ENCODE results near the gene SPOCK1. TPM values are rescaled to one million over a fixed set of nuclear protein-coding genes. Genes with fewer than 3 reads are reported as not detected.

Gene SPOCK1
- total RNA-seq, 4 donors from 2014 or later: 46.5 to 52.7 (median 51.4) TPM

DNA sequence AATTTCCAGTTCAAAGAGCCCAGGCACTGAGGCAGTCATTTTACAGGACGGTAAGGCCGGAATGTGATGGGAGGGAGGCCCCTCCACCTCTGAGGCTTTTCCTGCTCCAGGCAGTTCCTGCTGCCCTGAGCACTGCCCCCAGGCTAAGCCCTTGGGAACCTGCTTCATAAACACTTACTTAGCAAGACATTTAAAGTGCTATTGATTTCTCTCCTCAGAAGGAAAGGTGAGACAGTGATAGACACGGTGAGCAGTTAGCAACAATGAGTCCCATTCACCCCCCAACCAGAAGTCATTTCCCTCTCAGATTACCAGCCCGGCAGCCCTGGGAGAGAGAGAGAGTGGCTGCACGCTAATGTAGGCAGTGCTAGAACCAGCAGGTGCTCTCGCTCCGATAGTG lies 462.5 kb downstream of the SPOCK1 start:
- Histone ChIP-seq H3K4me3 (no peak overlapping the region), H3K36me3 (no peaks in the 10 kb centered on the region), H3K27ac (no peak overlapping the region), H3K27me3 (peaks cover 14% of the 10 kb centered on the region), H3K4me1 (no peaks in the 10 kb centered on the region), H3K9me3 (peaks cover 0 to 1% (median 0%) of the 10 kb centered on the region in 3 donors)
- 29 to 44% methylated on average over 4 to 6 of the region's 7 CpGs for WGBS, 2 donors (ENCODE audit: low coverage in 1 of 2)
- ATAC-seq: no peak
- no peak for TF ChIP-seq POLR2A (IDR thresholded peaks at IDR 0.05)
- TF ChIP-seq EP300 (IDR thresholded peaks at IDR 0.05): no peak
- TF ChIP-seq, protein P1, sequence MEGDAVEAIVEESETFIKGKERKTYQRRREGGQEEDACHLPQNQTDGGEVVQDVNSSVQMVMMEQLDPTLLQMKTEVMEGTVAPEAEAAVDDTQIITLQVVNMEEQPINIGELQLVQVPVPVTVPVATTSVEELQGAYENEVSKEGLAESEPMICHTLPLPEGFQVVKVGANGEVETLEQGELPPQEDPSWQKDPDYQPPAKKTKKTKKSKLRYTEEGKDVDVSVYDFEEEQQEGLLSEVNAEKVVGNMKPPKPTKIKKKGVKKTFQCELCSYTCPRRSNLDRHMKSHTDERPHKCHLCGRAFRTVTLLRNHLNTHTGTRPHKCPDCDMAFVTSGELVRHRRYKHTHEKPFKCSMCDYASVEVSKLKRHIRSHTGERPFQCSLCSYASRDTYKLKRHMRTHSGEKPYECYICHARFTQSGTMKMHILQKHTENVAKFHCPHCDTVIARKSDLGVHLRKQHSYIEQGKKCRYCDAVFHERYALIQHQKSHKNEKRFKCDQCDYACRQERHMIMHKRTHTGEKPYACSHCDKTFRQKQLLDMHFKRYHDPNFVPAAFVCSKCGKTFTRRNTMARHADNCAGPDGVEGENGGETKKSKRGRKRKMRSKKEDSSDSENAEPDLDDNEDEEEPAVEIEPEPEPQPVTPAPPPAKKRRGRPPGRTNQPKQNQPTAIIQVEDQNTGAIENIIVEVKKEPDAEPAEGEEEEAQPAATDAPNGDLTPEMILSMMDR (IDR thresholded peaks at IDR 0.05): no peak
- no peak for TF ChIP-seq POLR2AphosphoS5 (IDR thresholded peaks at IDR 0.05)

DNA sequence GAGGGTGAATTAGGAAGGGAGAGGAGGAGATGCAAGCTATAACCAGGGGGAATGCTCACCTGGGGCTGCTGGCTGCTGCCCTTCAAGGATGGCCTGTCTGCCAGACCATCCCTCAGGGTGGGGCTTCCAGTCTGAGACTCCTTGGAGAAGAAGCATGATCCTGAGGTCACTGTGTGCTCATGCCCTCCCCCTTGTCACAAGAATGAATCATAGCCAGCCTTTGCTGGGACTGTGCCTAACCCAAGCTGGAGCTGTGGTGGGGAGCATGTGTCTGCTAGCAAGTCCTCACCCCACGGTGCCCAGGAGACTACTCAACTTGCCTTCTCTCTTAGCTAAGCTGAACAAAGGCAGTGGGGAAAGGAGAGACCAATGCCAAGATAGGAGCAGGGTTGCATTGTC lies 463.6 kb downstream of the SPOCK1 start:
- Histone ChIP-seq H3K27ac (no peak overlapping the region), H3K27me3 (peaks cover 14% of the 10 kb centered on the region), H3K9me3 (no peaks in the 10 kb centered on the region), H3K4me1 (no peaks in the 10 kb centered on the region), H3K4me3 (no peak overlapping the region), H3K36me3 (no peaks in the 10 kb centered on the region)
- no peak for ATAC-seq
- no CpG with 5 or more reads among the region's 1 CpG for WGBS, 2 donors (ENCODE audit: low coverage in 1 of 2)
- TF ChIP-seq, protein P1 (IDR thresholded peaks at IDR 0.05): no peak
- no peak for TF ChIP-seq POLR2A (IDR thresholded peaks at IDR 0.05)
- no peak for TF ChIP-seq POLR2AphosphoS5 (IDR thresholded peaks at IDR 0.05)

DNA sequence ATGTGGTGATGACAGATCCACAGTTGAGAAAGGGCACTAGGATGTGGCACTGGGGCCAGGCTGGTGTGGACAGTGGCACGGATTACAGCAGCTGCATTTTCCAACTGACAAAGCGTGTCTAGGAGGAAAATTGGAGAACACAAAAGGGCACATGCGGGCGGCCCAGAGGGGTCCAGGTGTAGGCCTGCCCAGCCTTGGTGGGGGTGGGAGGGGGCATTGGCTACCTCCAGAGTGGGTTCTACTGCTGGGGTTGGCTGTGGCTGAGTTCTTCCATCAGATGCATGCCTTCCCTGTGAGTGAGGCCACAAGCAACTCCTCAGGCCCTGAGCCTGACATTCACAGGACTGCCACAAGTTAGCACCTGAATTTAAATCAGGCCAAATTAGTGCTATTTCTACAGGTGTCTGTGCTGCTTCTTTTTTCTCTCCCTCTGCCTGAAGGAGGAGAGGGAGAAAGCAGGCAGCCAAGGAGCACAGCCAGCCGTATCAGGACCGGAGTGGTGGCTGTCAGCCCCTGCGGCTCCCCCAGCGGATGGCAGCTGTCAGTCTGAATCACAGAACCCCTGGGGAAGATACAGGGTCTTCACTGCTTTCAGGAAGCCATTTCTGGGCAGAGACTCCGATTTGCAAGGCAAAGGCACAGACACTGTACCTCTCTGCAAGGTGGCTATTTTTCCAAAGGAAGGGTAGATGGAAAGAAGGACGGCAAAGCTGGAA lies 464.2 kb downstream of the SPOCK1 start:
- no peak for ATAC-seq

DNA sequence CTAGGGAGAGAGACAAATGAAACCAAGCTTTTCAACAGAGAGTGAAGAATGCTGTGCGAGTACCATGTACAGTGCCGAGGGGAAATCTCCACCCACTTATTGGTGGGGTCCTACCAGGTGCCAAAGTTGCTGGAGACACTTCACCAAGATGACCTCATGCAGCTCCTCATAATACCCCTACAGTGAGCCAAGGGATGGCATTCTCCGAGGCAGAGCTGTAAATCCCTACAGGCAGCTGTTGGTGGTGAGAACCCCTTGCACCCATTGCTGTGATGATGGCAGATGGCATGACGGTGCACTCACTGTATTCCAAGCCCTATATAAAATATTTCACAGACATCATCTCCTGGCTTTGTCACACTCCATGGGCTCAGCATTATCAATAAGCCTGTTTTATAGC lies 464.9 kb downstream of the SPOCK1 start:
- Histone ChIP-seq H3K27me3 (peaks cover 14% of the 10 kb centered on the region), H3K27ac (no peak overlapping the region), H3K9me3 (no peaks in the 10 kb centered on the region), H3K4me3 (no peak overlapping the region), H3K4me1 (no peaks in the 10 kb centered on the region), H3K36me3 (no peaks in the 10 kb centered on the region)
- 92 to 93% methylated on average over 2 to 3 of the region's 4 CpGs for WGBS, 2 donors (ENCODE audit: low coverage in 1 of 2)
- ATAC-seq: no peak
- TF ChIP-seq, protein P1 (IDR thresholded peaks at IDR 0.05): no peak
- TF ChIP-seq POLR2A (IDR thresholded peaks at IDR 0.05): no peak
- no peak for TF ChIP-seq POLR2AphosphoS5 (IDR thresholded peaks at IDR 0.05)
- TF ChIP-seq EP300 (IDR thresholded peaks at IDR 0.05): no peak

More for the DNA sequence above, 464.2 kb downstream of the SPOCK1 start:
- Histone ChIP-seq H3K4me1 (no peaks in the 10 kb centered on the region), H3K9me3 (no peaks in the 10 kb centered on the region), H3K27me3 (peaks cover 14% of the 10 kb centered on the region), H3K4me3 (no peak overlapping the region), H3K27ac (no peak overlapping the region), H3K36me3 (no peaks in the 10 kb centered on the region)
- WGBS, 2 donors (ENCODE audit: low coverage in 1 of 2): 81 to 82% methylated on average over 5 of the region's 10 CpGs
- TF ChIP-seq POLR2AphosphoS5 (IDR thresholded peaks at IDR 0.05): no peak
- no peak for TF ChIP-seq POLR2A (IDR thresholded peaks at IDR 0.05)
- TF ChIP-seq, protein P1 (IDR thresholded peaks at IDR 0.05): no peak
- TF ChIP-seq EP300 (IDR thresholded peaks at IDR 0.05): no peak

DNA sequence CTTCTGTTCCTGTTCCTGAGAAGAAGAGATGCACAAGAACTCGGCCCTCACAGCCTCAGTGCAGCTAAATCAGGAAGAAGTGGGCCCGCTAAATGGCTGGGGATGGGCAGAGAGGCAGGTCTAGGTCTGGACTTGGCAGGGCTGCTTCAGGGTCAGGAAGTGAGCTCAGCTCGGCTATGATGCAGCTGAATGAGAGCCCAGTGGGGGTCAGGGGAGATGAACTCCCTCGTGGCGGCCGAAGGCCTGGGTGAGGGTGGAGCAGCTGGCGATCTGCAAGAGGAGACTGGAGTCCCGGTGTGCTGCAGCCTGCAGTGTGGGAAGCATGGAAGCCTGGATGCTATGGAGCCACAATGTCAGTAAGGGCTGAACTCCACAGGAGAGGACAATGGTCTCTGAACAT lies 466.2 kb downstream of the SPOCK1 start:
- Histone ChIP-seq H3K4me1 (no peaks in the 10 kb centered on the region), H3K4me3 (no peak overlapping the region), H3K9me3 (no peaks in the 10 kb centered on the region), H3K27ac (no peak overlapping the region), H3K27me3 (peaks cover 11% of the 10 kb centered on the region), H3K36me3 (no peaks in the 10 kb centered on the region)
- no peak for TF ChIP-seq EP300 (IDR thresholded peaks at IDR 0.05)
- TF ChIP-seq, protein P1 (IDR thresholded peaks at IDR 0.05): no peak
- TF ChIP-seq POLR2AphosphoS5 (IDR thresholded peaks at IDR 0.05): no peak
- 64 to 78% methylated on average over 3 to 4 of the region's 8 CpGs for WGBS, 2 donors (ENCODE audit: low coverage in 1 of 2)
- ATAC-seq: no peak
